Measurements from ENCODE around the gene TMCC3.

Gene TMCC3

DNA sequence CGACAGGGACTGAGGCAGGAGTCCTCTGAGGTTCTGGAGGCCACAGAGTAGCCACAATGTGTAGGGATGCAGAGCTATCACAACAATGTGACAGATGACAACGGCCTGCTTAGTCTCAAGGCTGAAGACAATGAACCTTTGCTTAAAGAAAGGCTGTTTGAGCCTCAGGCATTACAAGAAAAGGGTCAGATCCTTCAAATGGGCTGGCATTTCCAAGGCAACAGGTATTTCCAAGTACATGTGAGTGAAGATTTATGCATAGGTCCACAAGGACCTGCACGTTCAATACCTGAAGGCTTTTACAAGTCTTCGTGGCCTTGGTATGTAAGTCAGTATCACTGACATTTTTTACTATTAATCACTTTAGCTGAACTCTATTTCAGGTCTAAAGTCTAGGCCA lies 62.0 kb downstream of the TMCC3 start:
- no peak for DNase-seq (ENCODE audit: low read depth)
- TF ChIP-seq CTCF (IDR thresholded peaks at IDR 0.05; ENCODE audit: low read depth, low read length, missing control alignments) = no peak
- H3K4me3 ChIP-seq (ENCODE audit: low read depth, low read length) = no peak overlapping the region

GRCh38 chr12:94587266-94588241 lies 62.8 kb downstream of the TMCC3 start:
- no peak overlapping the region for H3K4me3 ChIP-seq (ENCODE audit: low read depth, low read length)
- no peak for DNase-seq (ENCODE audit: low read depth)
- no peak for TF ChIP-seq CTCF (IDR thresholded peaks at IDR 0.05; ENCODE audit: low read depth, low read length, missing control alignments)

GRCh38 chr12:94586589-94587259 lies 63.6 kb downstream of the TMCC3 start:
- no peak overlapping the region for H3K4me3 ChIP-seq (ENCODE audit: low read depth, low read length)
- no peak for TF ChIP-seq CTCF (IDR thresholded peaks at IDR 0.05; ENCODE audit: low read depth, low read length, missing control alignments)
- DNase-seq (ENCODE audit: low read depth) = no peak

DNA sequence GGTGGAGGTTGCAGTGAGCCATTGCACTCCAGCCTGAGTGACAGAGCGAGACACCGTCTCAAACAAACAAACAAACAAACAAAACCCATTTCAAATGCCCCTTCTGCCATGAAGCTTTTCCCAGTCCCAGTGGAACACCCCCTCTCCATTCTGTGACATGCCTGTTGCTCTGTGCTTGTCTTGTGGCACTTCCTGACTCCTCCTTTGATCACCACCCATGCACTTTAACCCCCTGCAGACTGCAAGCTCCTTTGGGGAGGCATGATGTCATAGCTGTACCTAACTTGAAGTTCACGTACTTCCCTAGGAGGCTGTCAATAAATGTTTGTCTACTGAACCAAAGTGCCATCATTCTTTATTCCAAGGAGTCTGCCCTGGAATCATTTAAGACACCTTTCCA lies 64.7 kb downstream of the TMCC3 start:
- TF ChIP-seq CTCF (IDR thresholded peaks at IDR 0.05; ENCODE audit: low read depth, low read length, missing control alignments) = no peak
- no peak overlapping the region for H3K4me3 ChIP-seq (ENCODE audit: low read depth, low read length)
- no peak for DNase-seq (ENCODE audit: low read depth)

GRCh38 chr12:94584377-94584776 lies 66.0 kb downstream of the TMCC3 start:
- no peak for DNase-seq (ENCODE audit: low read depth)
- H3K4me3 ChIP-seq (ENCODE audit: low read depth, low read length) = no peak overlapping the region
- no peak for TF ChIP-seq CTCF (IDR thresholded peaks at IDR 0.05; ENCODE audit: low read depth, low read length, missing control alignments)

DNA sequence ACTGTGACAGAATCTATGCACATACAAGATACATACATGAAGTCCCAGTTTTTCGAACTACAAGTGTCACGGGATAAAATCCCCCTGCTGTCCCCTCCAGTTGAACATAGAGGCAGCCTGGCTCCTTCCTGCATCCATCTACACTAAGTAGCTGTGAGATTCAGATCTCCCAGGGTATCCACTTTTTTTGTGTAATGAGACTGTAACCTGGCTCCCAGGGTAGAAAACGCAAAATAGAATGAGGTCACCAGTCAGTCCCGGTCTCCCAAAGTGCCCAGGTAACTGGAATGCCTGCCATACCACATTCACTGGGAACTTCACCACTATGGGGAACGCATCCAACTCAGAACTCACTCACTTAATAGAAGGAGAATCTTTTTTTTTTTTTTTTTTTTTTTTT lies 67.8 kb downstream of the TMCC3 start:
- no peak for TF ChIP-seq CTCF (IDR thresholded peaks at IDR 0.05; ENCODE audit: low read depth, low read length, missing control alignments)
- no peak overlapping the region for H3K4me3 ChIP-seq (ENCODE audit: low read depth, low read length)
- DNase-seq (ENCODE audit: low read depth) = no peak
